ENCODE measurements around the gene FOXJ3. TPM values are rescaled to one million over a fixed set of nuclear protein-coding genes. Genes with fewer than 3 reads are reported as not detected.

Gene FOXJ3
- total and polyA plus RNA-seq, 2 experiments from 2014 or later = 19.0 to 39.0 TPM

DNA sequence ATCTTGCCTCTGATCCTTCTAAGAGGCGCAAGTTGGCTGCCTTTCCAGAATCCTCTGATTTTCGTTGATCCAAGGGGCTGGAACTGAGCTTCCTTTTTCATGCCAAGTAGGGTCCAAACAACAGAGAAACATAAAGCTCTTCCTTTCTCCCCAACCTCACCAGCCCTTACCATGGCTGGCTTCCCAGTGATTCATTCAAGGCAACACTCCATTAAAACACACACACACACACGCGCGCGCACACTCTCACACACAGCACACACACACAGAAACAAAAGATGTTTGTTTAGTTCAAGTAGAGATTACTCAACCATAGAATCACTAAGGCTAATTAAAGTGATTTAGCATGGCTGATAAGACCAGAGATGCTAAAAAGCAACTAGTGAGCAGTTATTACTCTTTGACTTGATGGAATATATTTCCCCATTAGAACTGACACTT is 157.5 kb downstream of the FOXJ3 start:
- peak; percentile 66 for DNase-seq (ENCODE audit: low spot score)
- H3K27me3 ChIP-seq = no peaks in the 10 kb centered on the region
- no peaks in the 10 kb centered on the region for H3K9me2 ChIP-seq (replicated peaks; ENCODE audit: insufficient read depth)
- no peaks in the 10 kb centered on the region for H3K9me3 ChIP-seq (ENCODE audit: low read depth)
- H3K27ac ChIP-seq = peak overlapping the region; percentile 39
- H3K4me3 ChIP-seq = no peak overlapping the region
- H3K4me2 ChIP-seq = peak overlapping the region; percentile 30
- WGBS (ENCODE audit: low lambda C conversion rate, missing lambda C conversion rate) = 53% methylated on average over 6 of the region's 6 CpGs
- no peaks in the 10 kb centered on the region for H4K20me1 ChIP-seq (ENCODE audit: insufficient read depth, poor library complexity, severe bottlenecking)
- H2AFZ ChIP-seq = no peak overlapping the region
- peaks cover 27% of the 10 kb centered on the region for H3K4me1 ChIP-seq (ENCODE audit: insufficient read depth)
- no peaks in the 10 kb centered on the region for H3K36me3 ChIP-seq (replicated peaks; ENCODE audit: insufficient read depth, low read depth)
- TF ChIP-seq, protein P1, sequence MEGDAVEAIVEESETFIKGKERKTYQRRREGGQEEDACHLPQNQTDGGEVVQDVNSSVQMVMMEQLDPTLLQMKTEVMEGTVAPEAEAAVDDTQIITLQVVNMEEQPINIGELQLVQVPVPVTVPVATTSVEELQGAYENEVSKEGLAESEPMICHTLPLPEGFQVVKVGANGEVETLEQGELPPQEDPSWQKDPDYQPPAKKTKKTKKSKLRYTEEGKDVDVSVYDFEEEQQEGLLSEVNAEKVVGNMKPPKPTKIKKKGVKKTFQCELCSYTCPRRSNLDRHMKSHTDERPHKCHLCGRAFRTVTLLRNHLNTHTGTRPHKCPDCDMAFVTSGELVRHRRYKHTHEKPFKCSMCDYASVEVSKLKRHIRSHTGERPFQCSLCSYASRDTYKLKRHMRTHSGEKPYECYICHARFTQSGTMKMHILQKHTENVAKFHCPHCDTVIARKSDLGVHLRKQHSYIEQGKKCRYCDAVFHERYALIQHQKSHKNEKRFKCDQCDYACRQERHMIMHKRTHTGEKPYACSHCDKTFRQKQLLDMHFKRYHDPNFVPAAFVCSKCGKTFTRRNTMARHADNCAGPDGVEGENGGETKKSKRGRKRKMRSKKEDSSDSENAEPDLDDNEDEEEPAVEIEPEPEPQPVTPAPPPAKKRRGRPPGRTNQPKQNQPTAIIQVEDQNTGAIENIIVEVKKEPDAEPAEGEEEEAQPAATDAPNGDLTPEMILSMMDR (IDR thresholded peaks at IDR 0.05; ENCODE audit: poor library complexity) = no peak
- TF ChIP-seq EZH2phosphoT487 (IDR thresholded peaks at IDR 0.05; ENCODE audit: low read depth, severe bottlenecking, unreplicated experiment) (no peak), EZH2 (IDR thresholded peaks at IDR 0.05; ENCODE audit: borderline replicate concordance) (no peak)
- no peaks in the 10 kb centered on the region for H3K79me2 ChIP-seq

DNA sequence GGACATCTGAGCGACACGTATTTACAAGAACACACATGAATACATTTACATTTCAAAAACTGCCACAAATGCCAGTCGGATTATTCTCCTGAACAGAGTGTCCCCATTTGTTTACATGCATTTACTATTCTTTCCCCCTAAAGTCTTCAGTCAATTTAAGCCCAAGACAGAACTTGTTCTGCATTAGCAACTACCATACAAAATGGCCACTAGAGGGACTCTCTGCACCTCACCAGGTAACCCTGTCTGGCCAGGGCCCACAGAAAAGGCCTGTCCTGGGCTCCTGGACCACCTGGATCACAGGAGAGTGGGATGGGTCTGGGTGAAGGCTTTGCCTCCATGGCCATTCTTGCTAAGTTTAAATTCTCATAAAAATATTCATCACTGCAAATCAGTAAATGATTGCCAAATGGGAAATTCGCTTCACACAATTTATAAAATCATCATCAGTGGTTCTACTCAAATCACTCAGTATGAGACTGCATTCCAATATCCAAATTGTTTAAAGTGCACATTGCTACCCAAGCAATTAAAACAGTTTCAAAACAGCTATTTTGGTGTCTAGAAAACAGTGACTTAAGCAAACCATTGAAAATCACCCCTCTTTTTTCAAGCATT is 158.0 kb downstream of the FOXJ3 start:
- Histone ChIP-seq H3K79me2 (no peaks in the 10 kb centered on the region), H3K9me2 (replicated peaks; ENCODE audit: insufficient read depth) (no peaks in the 10 kb centered on the region), H4K20me1 (ENCODE audit: insufficient read depth, poor library complexity, severe bottlenecking) (no peaks in the 10 kb centered on the region), H3K36me3 (replicated peaks; ENCODE audit: insufficient read depth, low read depth) (no peaks in the 10 kb centered on the region), H3K4me1 (ENCODE audit: insufficient read depth) (peaks cover 27% of the 10 kb centered on the region), H3K27ac (peak overlapping the region; percentile 39), H3K9me3 (ENCODE audit: low read depth) (no peaks in the 10 kb centered on the region), H3K27me3 (no peaks in the 10 kb centered on the region), H3K4me2 (no peak overlapping the region), H3K4me3 (no peak overlapping the region), H2AFZ (no peak overlapping the region)
- TF ChIP-seq EZH2 (IDR thresholded peaks at IDR 0.05; ENCODE audit: borderline replicate concordance) (no peak), EZH2phosphoT487 (IDR thresholded peaks at IDR 0.05; ENCODE audit: low read depth, severe bottlenecking, unreplicated experiment) (no peak)
- TF ChIP-seq, protein P1 (IDR thresholded peaks at IDR 0.05; ENCODE audit: poor library complexity) = peak; percentile 73
- DNase-seq (ENCODE audit: low spot score) = peak; percentile 66
- WGBS (ENCODE audit: low lambda C conversion rate, missing lambda C conversion rate) = 77% methylated on average over 4 of the region's 4 CpGs

DNA sequence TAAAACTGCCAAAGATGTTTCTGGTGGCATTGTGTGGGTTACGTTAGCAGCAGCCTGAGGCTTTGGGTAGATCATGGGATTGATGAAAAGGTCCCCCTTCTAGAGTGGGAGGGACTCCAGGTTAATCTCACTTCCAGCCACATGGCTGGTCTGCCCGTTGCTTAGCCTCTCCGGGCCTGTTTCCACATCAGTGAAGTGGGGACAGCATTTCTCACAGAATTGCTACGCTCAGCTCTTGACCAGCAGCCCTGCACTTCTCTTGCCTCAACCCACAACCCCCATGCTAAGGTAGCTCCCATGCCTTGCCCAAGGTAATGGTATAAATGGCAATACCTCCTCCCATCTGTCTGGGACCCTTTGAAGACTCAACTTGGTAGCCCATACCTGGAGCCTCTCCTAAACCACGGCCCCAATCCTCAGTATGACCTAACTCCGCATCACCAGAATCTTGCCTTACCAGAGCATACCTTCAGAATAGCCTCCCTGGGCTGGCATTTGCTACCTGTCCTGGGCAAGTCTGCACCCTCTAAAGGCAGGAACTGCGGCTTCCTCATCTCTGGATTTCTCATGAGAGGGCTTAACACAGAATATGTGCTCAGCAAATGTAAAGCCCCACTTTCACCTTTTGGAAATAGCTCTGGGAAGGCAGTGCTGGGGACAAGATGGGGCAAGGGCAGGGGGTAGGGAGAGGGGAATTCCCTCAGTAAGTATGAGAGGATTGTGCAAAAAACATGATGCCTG is 159.6 kb downstream of the FOXJ3 start:
- Histone ChIP-seq H3K4me1 (ENCODE audit: insufficient read depth) (peaks cover 27% of the 10 kb centered on the region), H3K27ac (no peak overlapping the region), H3K4me3 (no peak overlapping the region), H4K20me1 (ENCODE audit: insufficient read depth, poor library complexity, severe bottlenecking) (no peaks in the 10 kb centered on the region), H3K27me3 (no peaks in the 10 kb centered on the region), H3K79me2 (no peaks in the 10 kb centered on the region), H3K9me3 (ENCODE audit: low read depth) (no peaks in the 10 kb centered on the region), H2AFZ (no peak overlapping the region), H3K9me2 (replicated peaks; ENCODE audit: insufficient read depth) (no peaks in the 10 kb centered on the region), H3K4me2 (no peak overlapping the region), H3K36me3 (replicated peaks; ENCODE audit: insufficient read depth, low read depth) (no peaks in the 10 kb centered on the region)
- no peak for TF ChIP-seq EZH2phosphoT487 (IDR thresholded peaks at IDR 0.05; ENCODE audit: low read depth, severe bottlenecking, unreplicated experiment)
- TF ChIP-seq, protein P1 (IDR thresholded peaks at IDR 0.05; ENCODE audit: poor library complexity) = no peak
- TF ChIP-seq EZH2 (IDR thresholded peaks at IDR 0.05; ENCODE audit: borderline replicate concordance) = no peak
- no peak for DNase-seq (ENCODE audit: low spot score)
- WGBS (ENCODE audit: low lambda C conversion rate, missing lambda C conversion rate) = 80% methylated on average over 7 of the region's 7 CpGs
